Smooth muscle cell (in vitro differentiated cells): Measurements from ENCODE around the gene HABP2. TPM values are rescaled to one million over a fixed set of nuclear protein-coding genes. Genes with fewer than 3 reads are reported as not detected.

Experiments used
- DNase-seq: peaks from one replicate; lab custom pipeline; 2025; ENCODE audit not compliant: unreplicated experiment; lab: John Stamatoyannopoulos, UW
- H2AFZ ChIP-seq: fragments of 200-600 bp; sonication (generic); 2 replicates; pipeline ENCODE4 v1.6.0; 2016; ENCODE audit warnings: antibody characterized with exemption, low read depth, mild to moderate bottlenecking
- H3F3A ChIP-seq: fragments of 200-600 bp; sonication (generic); 2 replicates; pipeline ENCODE4 v1.6.0; 2017; ENCODE audit warnings: antibody characterized with exemption, low read depth
- H3K27ac ChIP-seq: fragments of 200-600 bp; sonication (generic); 2 replicates; pipeline ENCODE4 v1.5.1; 2016; ENCODE audit warnings: low read depth, mild to moderate bottlenecking
- H3K27me3 ChIP-seq: fragments of 200-600 bp; sonication (generic); 2 replicates; pipeline ENCODE4 v1.6.1; 2016; ENCODE audit warnings: low read depth, mild to moderate bottlenecking
- H3K36me3 ChIP-seq: fragments of 200-600 bp; sonication (generic); 2 replicates; pipeline ENCODE4 v1.5.1; 2016; ENCODE audit warnings: low read depth
- H3K4me1 ChIP-seq: fragments of 200-600 bp; sonication (generic); 2 replicates; pipeline ENCODE4 v1.5.1; 2016; ENCODE audit warnings: low read depth
- H3K4me2 ChIP-seq: fragments of 200-600 bp; sonication (generic); 2 replicates; pipeline ENCODE4 v1.6.0; 2016; ENCODE audit warnings: mild to moderate bottlenecking
- H3K4me3 ChIP-seq: fragments of 200-600 bp; sonication (generic); 2 replicates; pipeline ENCODE4 v1.5.1; 2016; ENCODE audit warnings: mild to moderate bottlenecking
- H3K79me2 ChIP-seq: fragments of 200-600 bp; sonication (generic); 2 replicates; pipeline ENCODE4 v1.6.0; 2016; ENCODE audit warnings: low read depth, mild to moderate bottlenecking
- H3K9ac ChIP-seq: fragments of 200-600 bp; sonication (generic); 2 replicates; pipeline ENCODE4 v1.6.0; 2016; ENCODE audit warnings: low read depth
- H3K9me3 ChIP-seq: fragments of 200-600 bp; sonication (generic); replicated peaks from 2 replicates; pipeline ENCODE4 v1.5.1; 2016; ENCODE audit warnings: low read depth
- H4K20me1 ChIP-seq: fragments of 200-600 bp; sonication (generic); 2 replicates; pipeline ENCODE4 v1.6.0; 2016; ENCODE audit warnings: low read depth
- CTCF ChIP-seq: fragments of 200-600 bp; sonication (generic); IDR thresholded peaks from 2 replicates; pipeline ENCODE4 v1.5.1; 2017; ENCODE audit warnings: borderline replicate concordance, mild to moderate bottlenecking, antibody characterized with exemption; ENCODE audit not compliant: insufficient read depth, poor library complexity, severe bottlenecking
- WGBS: methylation state at CpG from one replicate; pipeline ENCODE4 v1.1.7; 2016; ENCODE audit warnings: low lambda C conversion rate; 5-methylcytosine and 5-hydroxymethylcytosine counted together
- polyA plus RNA-seq: library from polyadenylated mRNA; unstranded; fragments of >200 nt; fragmentation: Nextera tagmentation; extraction: Ambion mirVana; gene quantifications from 2 replicates; pipeline ENCODE4 v1.2.1, GENCODE V29; 2016
- total RNA-seq: library from RNA; depleted of rRNA; stranded (reverse); fragments of >200 nt; gene quantifications from 2 replicates; pipeline ENCODE4 v1.2.3, GENCODE V29; 2014

Gene HABP2
- total and polyA plus RNA-seq, 2 experiments from 2014 or later = 0.05 TPM; not detected in 1

- H3K9ac ChIP-seq = no peak overlapping the region
- no peaks in the 10 kb centered on the region for H3K36me3 ChIP-seq
- no peak for TF ChIP-seq CTCF
- 87% methylated on average over 6 of the region's 6 CpGs for WGBS
- H4K20me1 ChIP-seq = no peaks in the 10 kb centered on the region
- no peak overlapping the region for H3K27ac ChIP-seq
- H2AFZ ChIP-seq = no peak overlapping the region
- DNase-seq = no peak
- H3K4me1 ChIP-seq = no peaks in the 10 kb centered on the region
- no peak overlapping the region for H3K4me2 ChIP-seq
- no peak overlapping the region for H3K4me3 ChIP-seq
- no peaks in the 10 kb centered on the region for H3K27me3 ChIP-seq
- no peaks in the 10 kb centered on the region for H3F3A ChIP-seq
- H3K79me2 ChIP-seq = no peaks in the 10 kb centered on the region
- H3K9me3 ChIP-seq = no peaks in the 10 kb centered on the region
These were observed 19.1 kb upstream of the HABP2 start for GRCh38 chr10:113533801-113534200.

GRCh38 chr10:113534423-113534822, 18.4 kb upstream of the HABP2 start:
- Histone ChIP-seq H2AFZ (no peak overlapping the region), H3F3A (no peaks in the 10 kb centered on the region), H3K27ac (no peak overlapping the region), H3K9me3 (no peaks in the 10 kb centered on the region), H3K36me3 (no peaks in the 10 kb centered on the region), H3K27me3 (no peaks in the 10 kb centered on the region), H3K4me3 (no peak overlapping the region), H3K4me2 (no peak overlapping the region), H3K4me1 (no peaks in the 10 kb centered on the region), H3K79me2 (no peaks in the 10 kb centered on the region), H3K9ac (no peak overlapping the region), H4K20me1 (no peaks in the 10 kb centered on the region)
- DNase-seq = no peak
- no peak for TF ChIP-seq CTCF
- WGBS = 62% methylated on average over 4 of the region's 4 CpGs

- Histone ChIP-seq H3K4me1 (no peaks in the 10 kb centered on the region), H3K27ac (no peak overlapping the region), H3K79me2 (no peaks in the 10 kb centered on the region), H2AFZ (no peak overlapping the region), H3F3A (no peaks in the 10 kb centered on the region), H3K36me3 (no peaks in the 10 kb centered on the region), H3K4me2 (no peak overlapping the region), H3K9ac (no peak overlapping the region), H3K27me3 (no peaks in the 10 kb centered on the region), H3K4me3 (no peak overlapping the region), H4K20me1 (no peaks in the 10 kb centered on the region), H3K9me3 (no peaks in the 10 kb centered on the region)
- TF ChIP-seq CTCF = no peak
- no peak for DNase-seq
- 79% methylated on average over 3 of the region's 3 CpGs for WGBS
These were observed 15.2 kb upstream of the HABP2 start for GRCh38 chr10:113537672-113538071.

GRCh38 chr10:113538151-113538550, 14.7 kb upstream of the HABP2 start:
- no peaks in the 10 kb centered on the region for H3K27me3 ChIP-seq
- no peaks in the 10 kb centered on the region for H3K36me3 ChIP-seq
- H3K9ac ChIP-seq = no peak overlapping the region
- no peaks in the 10 kb centered on the region for H3K79me2 ChIP-seq
- H3K9me3 ChIP-seq = no peaks in the 10 kb centered on the region
- H3K4me2 ChIP-seq = no peak overlapping the region
- no peak overlapping the region for H2AFZ ChIP-seq
- H3F3A ChIP-seq = no peaks in the 10 kb centered on the region
- H3K4me1 ChIP-seq = no peaks in the 10 kb centered on the region
- no peak overlapping the region for H3K4me3 ChIP-seq
- no peak for TF ChIP-seq CTCF
- H4K20me1 ChIP-seq = no peaks in the 10 kb centered on the region
- DNase-seq = no peak
- 80% methylated on average over 1 of the region's 1 CpG for WGBS
- no peak overlapping the region for H3K27ac ChIP-seq
